GM18526 (cell line): Measurements from ENCODE around the gene INS.

Experiments
- POLR2A ChIP-seq: IDR thresholded peaks from 3 replicates; pipeline ENCODE4 v1.6.1; 2011; ENCODE audit not compliant: insufficient read length; ENCODE audit errors: extremely low read depth

INS gene

GRCh38 chr11:2128511-2129307, 32.3 kb downstream of the INS start:
- no peak for TF ChIP-seq POLR2A

- no peak for TF ChIP-seq POLR2A
Measured at GRCh38 chr11:2128130-2128510, 32.9 kb downstream of the INS start.

- no peak for TF ChIP-seq POLR2A
Measured at GRCh38 chr11:2127482-2128129, 33.4 kb downstream of the INS start.

DNA sequence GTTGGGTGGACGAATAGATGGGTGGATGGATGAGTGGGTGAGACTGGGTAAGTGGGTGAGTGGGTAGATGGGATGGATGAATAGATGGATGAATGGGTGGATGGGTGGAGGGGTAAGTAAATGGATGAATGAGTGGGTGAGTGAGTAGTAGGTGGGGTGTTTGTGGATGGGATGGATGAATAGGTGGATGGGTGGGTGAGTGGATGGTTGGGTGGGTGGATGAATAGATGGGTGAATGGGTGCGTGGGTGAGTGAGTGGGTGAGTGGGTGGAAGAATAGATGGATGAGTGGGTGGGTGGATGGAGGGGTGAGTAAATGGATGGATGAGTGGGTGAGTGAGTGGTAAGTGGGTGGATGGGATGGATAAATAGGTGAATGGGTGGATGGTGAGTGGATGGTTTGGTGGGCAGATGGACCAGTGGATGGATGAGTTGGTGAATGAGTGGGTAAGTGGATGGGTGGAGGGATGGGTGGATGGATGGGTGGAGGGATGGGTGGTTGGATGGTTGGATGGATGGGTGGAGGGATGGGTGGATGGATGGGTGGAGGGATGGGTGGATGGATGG, 34.4 kb downstream of the INS start:
- no peak for TF ChIP-seq POLR2A

- no peak for TF ChIP-seq POLR2A
Measured at GRCh38 chr11:2123628-2123960, 37.4 kb downstream of the INS start.

GRCh38 chr11:2122907-2123627, 37.9 kb downstream of the INS start:
- no peak for TF ChIP-seq POLR2A

DNA sequence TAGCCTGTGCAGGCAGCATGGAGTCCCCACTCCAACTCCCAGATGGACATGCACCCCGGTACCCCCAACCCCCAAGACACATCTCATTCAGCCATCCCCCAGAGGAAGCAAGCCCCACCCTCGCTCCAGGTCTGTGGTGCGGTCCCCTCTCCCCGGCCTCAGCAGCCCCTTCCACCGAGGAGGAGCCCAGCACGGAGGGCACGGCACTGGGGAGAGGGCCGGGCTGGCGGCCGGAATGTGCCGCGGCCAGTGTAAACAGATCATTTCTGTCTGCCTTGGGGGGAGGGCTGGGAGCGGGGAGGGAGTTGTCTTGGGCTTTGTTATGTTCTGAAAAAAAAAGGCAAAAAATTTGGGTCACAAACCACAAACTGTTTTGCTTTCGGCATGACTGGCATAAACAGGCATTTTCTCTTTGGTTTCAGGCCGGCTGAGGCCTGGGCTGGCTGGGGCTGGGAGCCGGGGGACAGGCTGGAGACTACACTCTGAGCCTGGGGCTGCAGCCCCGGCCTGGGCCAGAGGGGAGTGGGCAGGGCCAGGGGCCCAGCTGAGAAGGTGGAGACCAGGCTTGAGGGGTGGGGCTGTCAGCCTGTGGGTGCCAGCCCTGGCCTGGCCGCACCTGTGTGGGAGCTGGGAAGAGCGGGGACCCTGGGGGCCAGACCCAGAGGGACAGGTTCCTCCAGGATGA, 38.6 kb downstream of the INS start:
- no peak for TF ChIP-seq POLR2A

DNA sequence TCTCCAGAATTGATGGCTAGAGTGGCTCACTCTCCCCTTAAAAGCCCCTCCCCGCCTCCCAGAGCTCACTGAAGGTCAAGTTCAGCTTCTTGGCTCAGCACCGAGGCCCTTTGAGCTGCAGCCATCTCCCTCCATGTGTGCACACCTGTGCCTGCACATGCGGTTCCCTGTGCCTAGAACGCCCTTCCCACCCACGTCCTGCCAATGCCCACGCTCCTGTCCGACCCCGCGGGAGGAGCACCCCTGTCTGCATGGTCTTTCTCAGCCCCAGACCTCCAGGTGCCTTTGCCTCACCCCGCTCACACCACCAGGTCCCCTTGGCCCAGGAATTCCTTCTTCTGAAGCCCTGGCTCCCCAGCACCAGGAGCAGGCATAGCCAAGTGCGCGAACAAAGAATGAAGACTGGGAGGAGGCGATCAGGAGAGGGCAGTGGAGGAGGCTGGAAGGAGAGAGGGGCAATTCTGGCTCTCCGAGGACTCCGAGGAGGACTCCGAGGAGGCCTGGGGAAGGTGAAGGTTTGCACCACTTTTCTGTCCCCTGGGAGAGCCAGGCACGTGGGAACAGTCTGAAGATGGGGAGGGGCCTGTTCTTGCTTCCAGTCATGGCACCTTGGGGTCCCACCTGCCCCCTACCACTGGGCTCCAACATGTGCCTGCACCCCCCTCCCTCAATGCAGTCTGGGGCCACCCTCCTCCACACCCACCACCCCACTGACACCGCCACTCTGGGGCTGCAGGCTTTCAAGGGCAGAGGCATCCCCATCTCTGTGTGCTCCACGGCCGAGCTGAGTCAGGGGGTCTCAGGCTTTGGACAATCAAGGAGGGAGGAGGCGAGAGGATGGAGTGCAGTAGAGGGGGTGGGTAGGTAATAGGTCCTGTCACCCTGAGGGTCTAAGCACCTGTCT, 39.5 kb downstream of the INS start:
- no peak for TF ChIP-seq POLR2A

DNA sequence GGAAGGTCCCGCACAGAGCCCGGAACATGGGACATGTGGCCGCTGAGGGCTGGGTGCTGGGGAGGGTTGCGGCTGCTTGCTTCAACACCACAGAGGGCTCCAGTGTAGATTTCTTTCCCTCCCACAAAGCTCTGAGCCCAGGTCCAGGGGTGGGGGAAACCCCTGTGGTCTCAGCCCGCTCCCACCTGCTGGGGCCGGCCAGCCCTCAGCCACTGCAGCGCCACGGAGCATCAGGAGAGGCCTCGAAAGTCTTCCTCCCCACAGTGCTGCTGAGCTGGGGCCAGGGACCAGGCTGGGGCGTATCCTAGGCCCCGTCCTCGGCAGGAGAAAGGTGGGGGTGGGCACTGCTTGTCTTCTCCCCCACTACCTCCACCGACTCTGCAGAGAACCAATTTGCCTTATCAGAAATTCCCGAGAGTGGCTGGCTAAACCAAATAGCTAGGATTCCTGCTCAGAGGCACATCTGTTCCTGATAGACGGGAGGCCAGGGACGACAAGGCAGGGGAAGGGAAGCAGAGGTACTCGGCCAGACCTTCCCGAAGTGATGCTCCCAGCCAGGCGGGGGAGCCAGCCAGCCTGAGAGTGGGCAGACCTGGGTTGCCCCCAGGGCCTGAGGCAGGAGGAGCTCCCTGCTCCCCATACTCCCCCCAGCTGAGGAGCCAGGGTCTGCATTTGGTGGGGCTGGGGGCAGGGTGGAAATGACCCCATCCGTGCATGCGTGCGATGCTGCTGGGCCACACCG, 40.5 kb downstream of the INS start:
- TF ChIP-seq POLR2A: no peak

DNA sequence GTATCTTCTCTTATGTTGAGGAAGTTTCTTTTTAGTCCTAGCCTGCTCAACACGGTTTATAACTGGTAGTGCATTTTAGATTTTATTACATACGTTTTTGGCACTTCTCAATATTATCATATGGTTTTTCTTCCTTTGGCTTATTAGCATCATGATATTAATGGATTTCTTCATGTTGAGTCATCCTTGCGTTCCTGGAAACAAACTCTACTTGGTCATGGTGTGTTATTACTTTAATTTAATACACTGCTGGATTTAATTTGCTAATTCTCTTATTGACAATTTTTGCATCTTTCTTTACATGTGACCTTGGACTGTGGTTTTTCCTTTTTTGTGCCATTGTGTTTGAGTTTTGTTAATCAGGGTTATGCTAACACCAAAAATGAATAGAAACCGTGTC, 42.3 kb downstream of the INS start:
- TF ChIP-seq POLR2A: no peak

- no peak for TF ChIP-seq POLR2A
Measured at GRCh38 chr11:2116680-2117079, 44.3 kb downstream of the INS start.

DNA sequence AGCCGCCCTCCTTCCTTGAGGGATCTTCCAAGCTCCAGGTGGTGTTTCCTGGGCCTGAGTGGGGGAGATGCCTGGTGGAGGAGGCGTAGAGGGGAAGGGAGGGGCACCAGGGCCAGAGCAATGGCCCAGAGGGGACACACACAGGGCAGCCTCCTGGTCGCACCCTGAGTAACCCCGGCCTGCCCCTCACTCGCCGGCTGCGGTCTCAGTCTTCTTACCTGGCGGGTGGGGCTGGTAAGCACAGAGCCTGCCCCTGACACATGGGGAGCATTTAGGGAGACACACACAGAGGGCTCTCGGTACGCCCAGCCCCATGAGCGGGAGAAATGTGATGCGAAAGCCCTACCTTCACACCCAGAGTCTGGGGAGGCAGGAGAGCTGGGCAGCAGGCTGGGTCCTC, 45.7 kb downstream of the INS start:
- TF ChIP-seq POLR2A: no peak

GRCh38 chr11:2114430-2115241, 46.4 kb downstream of the INS start:
- no peak for TF ChIP-seq POLR2A
